Osteocyte (in vitro differentiated cells): ENCODE measurements around the gene HOGA1. TPM values are rescaled to one million over a fixed set of nuclear protein-coding genes. Genes with fewer than 3 reads are reported as not detected.

ENCODE experiments used
- DNase-seq: peaks from one replicate; pipeline ENCODE4 v3.0.0; 2021; ENCODE audit warnings: mixed read lengths; ENCODE audit not compliant: unreplicated experiment; ENCODE audit errors: extremely low spot score
- H3K27ac Mint-ChIP-seq: one replicate; pipeline ENCODE4 v1.8.0; 2021; ENCODE audit warnings: mild to moderate bottlenecking, mixed read lengths; ENCODE audit not compliant: unreplicated experiment
- H3K27me3 Mint-ChIP-seq: one replicate; pipeline ENCODE4 v1.8.0; 2021; ENCODE audit warnings: mixed read lengths; ENCODE audit not compliant: unreplicated experiment
- H3K36me3 Mint-ChIP-seq: one replicate; pipeline ENCODE4 v1.8.0; 2021; ENCODE audit warnings: mixed read lengths; ENCODE audit not compliant: unreplicated experiment
- H3K4me1 Mint-ChIP-seq: one replicate; pipeline ENCODE4 v1.8.0; 2021; ENCODE audit warnings: mixed read lengths; ENCODE audit not compliant: unreplicated experiment
- H3K4me3 Mint-ChIP-seq: one replicate; pipeline ENCODE4 v1.8.0; 2021; ENCODE audit warnings: mild to moderate bottlenecking, moderate library complexity, mixed read lengths; ENCODE audit not compliant: unreplicated experiment
- H3K9me3 Mint-ChIP-seq: one replicate; pipeline ENCODE4 v1.8.0; 2021; ENCODE audit warnings: mixed read lengths; ENCODE audit not compliant: unreplicated experiment
- CTCF ChIP-seq: fragments of 200-600 bp; sonication (generic); IDR thresholded peaks from 2 replicates; pipeline ENCODE4 v1.5.0; 2021; ENCODE audit warnings: antibody characterized with exemption, mild to moderate bottlenecking, moderate library complexity
- total RNA-seq: library from RNA; stranded (reverse); gene quantifications from 2 replicates; pipeline ENCODE4 v1.2.1, GENCODE V29; 2021

The HOGA1 gene
- total RNA-seq, 1 donor from 2014 or later, result not detected

GRCh38 chr10:97584798-97585438, 729 bp downstream of the HOGA1 start:
- no peak for DNase-seq
- Mint-ChIP-seq H3K36me3 (no peaks in the 10 kb centered on the region), H3K27ac (no peak overlapping the region), H3K9me3 (no peaks in the 10 kb centered on the region), H3K4me1 (peaks cover 16% of the 10 kb centered on the region), H3K4me3 (no peak overlapping the region), H3K27me3 (no peaks in the 10 kb centered on the region)
- TF ChIP-seq CTCF, result no peak

GRCh38 chr10:97585439-97585811, 1.2 kb downstream of the HOGA1 start:
- no peak for TF ChIP-seq CTCF
- Mint-ChIP-seq H3K27ac (no peak overlapping the region), H3K4me1 (peaks cover 15% of the 10 kb centered on the region), H3K4me3 (no peak overlapping the region), H3K9me3 (no peaks in the 10 kb centered on the region), H3K36me3 (no peaks in the 10 kb centered on the region), H3K27me3 (no peaks in the 10 kb centered on the region)
- no peak for DNase-seq

- Mint-ChIP-seq H3K4me1 (peaks cover 14% of the 10 kb centered on the region), H3K4me3 (no peak overlapping the region), H3K27me3 (no peaks in the 10 kb centered on the region), H3K9me3 (no peaks in the 10 kb centered on the region), H3K27ac (no peak overlapping the region), H3K36me3 (no peaks in the 10 kb centered on the region)
- TF ChIP-seq CTCF, result no peak
- no peak for DNase-seq
These were observed 3.0 kb downstream of the HOGA1 start for GRCh38 chr10:97587183-97587582.

GRCh38 chr10:97589479-97589878, 5.3 kb downstream of the HOGA1 start, which contains the start of gene C10orf62:
Gene C10orf62, plus strand, starts transcription at chr10:97589721. Its CDS starts 177 bp downstream, at chr10:97589898.
- Mint-ChIP-seq H3K27me3 (no peaks in the 10 kb centered on the region), H3K9me3 (no peaks in the 10 kb centered on the region), H3K36me3 (no peaks in the 10 kb centered on the region), H3K4me1 (peaks cover 13% of the 10 kb centered on the region), H3K4me3 (no peak within 1 kb of the TSS), H3K27ac (no peak within 1 kb of the TSS)
- no peak for TF ChIP-seq CTCF
- no peak for DNase-seq

- Mint-ChIP-seq H3K4me3 (no peak overlapping the region), H3K27ac (no peak overlapping the region), H3K4me1 (peaks cover 14% of the 10 kb centered on the region), H3K36me3 (no peaks in the 10 kb centered on the region), H3K9me3 (no peaks in the 10 kb centered on the region), H3K27me3 (no peaks in the 10 kb centered on the region)
- no peak for DNase-seq
- TF ChIP-seq CTCF, result no peak
These were observed 6.0 kb downstream of the HOGA1 start for GRCh38 chr10:97590082-97590747.
